SHP77 (cell line): Measurements from ENCODE around the gene ACSS1.
A peak's percentile ranks its signal among the peaks of the same experiment; 100 is the strongest.

Experiments
- DNase-seq, 2 experiments: peaks; one replicate each; lab custom pipeline; 2025; lab: John Stamatoyannopoulos, UW

The ACSS1 gene

GRCh38 chr20:25058847-25059810, 1.2 kb upstream of the ACSS1 start:
- peak; percentile 7 to 41 for DNase-seq

GRCh38 chr20:25057234-25058050, 497 bp downstream of the ACSS1 start:
- peak; percentile 53 to 67 for DNase-seq

- no peak for DNase-seq
Observed at GRCh38 chr20:25056690-25057233, 1.2 kb downstream of the ACSS1 start.

GRCh38 chr20:25055711-25056495, 2.0 kb downstream of the ACSS1 start:
- DNase-seq, result no peak

- no peak for DNase-seq
Observed at GRCh38 chr20:25054995-25055629, 2.8 kb downstream of the ACSS1 start.

- no peak for DNase-seq
Observed at GRCh38 chr20:25054096-25054820, 3.7 kb downstream of the ACSS1 start.

- DNase-seq, result no peak
Observed at GRCh38 chr20:25053255-25054031, 4.5 kb downstream of the ACSS1 start.

GRCh38 chr20:25052255-25053194, 5.4 kb downstream of the ACSS1 start:
- no peak for DNase-seq

GRCh38 chr20:25051386-25052155, 6.4 kb downstream of the ACSS1 start:
- no peak for DNase-seq

- DNase-seq, result no peak
Observed at GRCh38 chr20:25050501-25051350, 7.2 kb downstream of the ACSS1 start.

- DNase-seq, result no peak
Observed at GRCh38 chr20:25050082-25050481, 7.9 kb downstream of the ACSS1 start.

GRCh38 chr20:25049261-25050060, 8.5 kb downstream of the ACSS1 start:
- no peak for DNase-seq

- DNase-seq, result no peak
Observed at GRCh38 chr20:25048519-25048952, 9.4 kb downstream of the ACSS1 start.

GRCh38 chr20:25047766-25048165, 10.2 kb downstream of the ACSS1 start:
- no peak for DNase-seq

- no peak for DNase-seq
Observed at GRCh38 chr20:25046736-25047666, 10.9 kb downstream of the ACSS1 start.
